ENCODE results near the gene FAM120A. TPM values are rescaled to one million over a fixed set of nuclear protein-coding genes. Genes with fewer than 3 reads are reported as not detected.

Gene FAM120A
- total RNA-seq, 1 experiment from 2014 or later, result 53.3 TPM

DNA sequence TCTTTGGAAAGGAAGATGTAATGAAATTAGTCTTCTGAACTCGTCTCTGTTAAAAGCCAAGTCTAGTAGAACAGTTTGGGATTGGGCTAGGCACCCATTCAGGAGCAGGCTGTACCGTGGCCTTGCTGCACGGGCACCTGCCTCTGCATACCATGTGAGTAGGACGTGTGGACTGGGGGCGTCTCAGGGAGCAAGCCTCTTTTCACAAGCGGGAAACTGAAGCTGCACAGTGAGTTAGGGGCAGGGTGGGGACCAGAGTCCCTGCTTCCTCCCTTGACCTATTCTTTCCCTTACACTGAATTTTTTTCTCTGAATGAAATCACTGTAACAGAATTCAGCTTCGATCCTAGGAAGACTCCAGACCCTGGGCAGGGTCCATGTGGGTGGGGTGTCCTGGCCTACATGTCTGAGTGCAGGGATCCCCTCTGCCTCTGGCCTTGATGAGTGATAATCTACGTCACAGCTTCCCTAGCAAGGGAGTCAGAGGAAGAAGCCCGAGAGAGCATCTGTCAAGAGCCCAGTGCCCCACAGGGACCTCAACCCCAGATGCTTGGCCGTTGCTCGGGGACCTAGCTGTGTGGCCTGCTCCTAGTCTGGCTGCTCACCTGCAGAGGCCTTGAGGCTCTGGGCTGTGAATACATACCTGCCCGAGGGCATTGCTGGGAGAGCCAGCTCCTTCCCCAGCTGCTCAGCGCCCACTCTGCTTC is 140.0 kb downstream of the FAM120A start:
- H3K4me3 Mint-ChIP-seq, result no peak overlapping the region
- no peak for ATAC-seq

DNA sequence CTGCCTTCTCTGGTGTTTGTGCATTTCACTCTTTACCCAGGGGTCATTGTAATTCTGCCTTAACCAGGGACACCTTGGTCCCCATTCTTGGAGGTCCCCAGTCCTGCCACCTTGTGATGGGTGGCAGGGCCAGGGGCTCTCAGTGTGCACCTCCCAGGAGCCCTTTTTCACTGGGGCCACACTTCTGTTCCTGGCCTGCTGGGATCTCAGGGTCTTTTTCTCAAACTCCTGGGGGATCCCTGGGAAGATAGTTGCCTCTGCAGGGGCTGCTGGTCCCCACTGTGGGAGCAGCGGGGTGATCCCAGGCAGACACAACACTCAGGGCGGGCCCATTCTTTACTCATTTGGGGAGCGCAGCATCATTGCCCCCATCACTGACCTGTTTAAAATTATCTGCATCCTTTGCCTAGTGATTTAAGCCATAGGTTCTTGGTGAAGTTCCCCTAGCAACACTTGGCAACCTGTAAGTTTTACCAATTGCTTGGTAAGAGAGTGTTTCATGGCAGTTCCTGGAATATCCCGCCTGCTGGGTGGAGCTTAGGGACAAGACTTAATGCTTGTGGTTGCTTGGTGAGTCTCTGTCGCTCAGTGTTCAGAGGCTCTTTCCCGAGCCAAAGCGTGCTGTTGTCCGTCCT is 140.6 kb downstream of the FAM120A start:
- Mint-ChIP-seq H3K9me3 (no peaks in the 10 kb centered on the region), H3K36me3 (no peaks in the 10 kb centered on the region), H3K27ac (peak overlapping the region; percentile 74), H3K4me3 (no peak overlapping the region), H3K27me3 (ENCODE audit: low read depth) (no peaks in the 10 kb centered on the region), H3K4me1 (peaks cover 39% of the 10 kb centered on the region)
- ChIA-PET POLR2A (interaction anchor here (0.6 to 0.8 kb wide), 3 partner anchors 16 to 1829 kb away, joined by 3 to 6 read pairs (median 6); no protein-coding TSS in a partner anchor), CTCF (interaction anchor here (0.7 to 3.4 kb wide), 22 partner anchors 10 to 1744 kb away, joined by 3 to 34 read pairs (median 4); partner anchors contain the start of gene FAM120AOS)
- no peak for DNase-seq (ENCODE audit: low spot score)
- TF ChIP-seq TCF7 (CRISPR knock-in tag; IDR thresholded peaks at IDR 0.05; ENCODE audit: low read depth), result no peak
- no peak for TF ChIP-seq NR3C1 (CRISPR knock-in tag; conservative IDR thresholded peaks at IDR 0.05; ENCODE audit: low read depth)
- no peak for TF ChIP-seq CREB1 (CRISPR knock-in tag; IDR thresholded peaks at IDR 0.05)
- TF ChIP-seq, protein P1, sequence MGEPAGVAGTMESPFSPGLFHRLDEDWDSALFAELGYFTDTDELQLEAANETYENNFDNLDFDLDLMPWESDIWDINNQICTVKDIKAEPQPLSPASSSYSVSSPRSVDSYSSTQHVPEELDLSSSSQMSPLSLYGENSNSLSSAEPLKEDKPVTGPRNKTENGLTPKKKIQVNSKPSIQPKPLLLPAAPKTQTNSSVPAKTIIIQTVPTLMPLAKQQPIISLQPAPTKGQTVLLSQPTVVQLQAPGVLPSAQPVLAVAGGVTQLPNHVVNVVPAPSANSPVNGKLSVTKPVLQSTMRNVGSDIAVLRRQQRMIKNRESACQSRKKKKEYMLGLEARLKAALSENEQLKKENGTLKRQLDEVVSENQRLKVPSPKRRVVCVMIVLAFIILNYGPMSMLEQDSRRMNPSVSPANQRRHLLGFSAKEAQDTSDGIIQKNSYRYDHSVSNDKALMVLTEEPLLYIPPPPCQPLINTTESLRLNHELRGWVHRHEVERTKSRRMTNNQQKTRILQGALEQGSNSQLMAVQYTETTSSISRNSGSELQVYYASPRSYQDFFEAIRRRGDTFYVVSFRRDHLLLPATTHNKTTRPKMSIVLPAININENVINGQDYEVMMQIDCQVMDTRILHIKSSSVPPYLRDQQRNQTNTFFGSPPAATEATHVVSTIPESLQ (CRISPR knock-in tag; IDR thresholded peaks at IDR 0.05), result no peak
- TF ChIP-seq, protein P2, sequence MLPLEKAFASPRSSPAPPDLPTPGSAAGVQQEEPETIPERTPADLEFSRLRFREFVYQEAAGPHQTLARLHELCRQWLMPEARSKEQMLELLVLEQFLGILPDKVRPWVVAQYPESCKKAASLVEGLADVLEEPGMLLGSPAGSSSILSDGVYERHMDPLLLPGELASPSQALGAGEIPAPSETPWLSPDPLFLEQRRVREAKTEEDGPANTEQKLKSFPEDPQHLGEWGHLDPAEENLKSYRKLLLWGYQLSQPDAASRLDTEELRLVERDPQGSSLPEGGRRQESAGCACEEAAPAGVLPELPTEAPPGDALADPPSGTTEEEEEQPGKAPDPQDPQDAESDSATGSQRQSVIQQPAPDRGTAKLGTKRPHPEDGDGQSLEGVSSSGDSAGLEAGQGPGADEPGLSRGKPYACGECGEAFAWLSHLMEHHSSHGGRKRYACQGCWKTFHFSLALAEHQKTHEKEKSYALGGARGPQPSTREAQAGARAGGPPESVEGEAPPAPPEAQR (CRISPR knock-in tag; IDR thresholded peaks at IDR 0.05), result no peak
- TF ChIP-seq ZNF416 (CRISPR knock-in tag; IDR thresholded peaks at IDR 0.05), result no peak
- TF ChIP-seq, protein P3, sequence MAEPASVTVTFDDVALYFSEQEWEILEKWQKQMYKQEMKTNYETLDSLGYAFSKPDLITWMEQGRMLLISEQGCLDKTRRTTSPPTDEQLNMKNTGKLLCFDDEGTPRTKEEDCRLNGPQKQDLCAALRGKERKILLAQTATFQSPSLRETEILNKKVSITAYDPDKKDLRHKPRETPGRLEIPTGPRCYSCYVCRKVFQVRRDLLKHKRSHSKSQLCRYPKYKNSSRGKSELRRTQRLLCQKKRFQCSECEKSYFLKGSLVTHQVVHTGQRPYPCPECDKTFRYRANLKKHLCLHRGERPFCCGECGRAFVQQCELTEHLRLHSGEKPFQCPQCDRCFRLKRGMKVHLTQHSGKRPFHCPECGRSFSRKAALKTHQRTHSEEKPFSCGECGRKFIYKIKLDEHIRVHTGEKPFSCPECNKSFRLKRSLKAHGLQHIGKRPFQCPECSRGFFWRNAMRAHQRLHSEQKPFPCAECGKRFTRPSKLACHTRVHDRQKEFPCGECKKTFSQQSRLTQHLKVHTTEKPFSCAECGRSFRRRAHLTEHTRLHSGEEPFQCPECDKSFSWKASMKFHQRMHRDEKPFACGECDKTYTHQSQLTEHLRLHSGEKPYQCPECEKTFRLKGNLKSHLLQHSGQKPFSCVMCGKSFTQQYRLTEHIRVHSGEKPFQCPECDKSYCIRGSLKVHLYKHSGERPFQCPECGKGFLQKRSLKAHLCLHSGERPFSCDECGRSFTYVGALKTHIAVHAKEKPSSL (CRISPR knock-in tag; conservative IDR thresholded peaks at IDR 0.05), result no peak
- no peak for TF ChIP-seq TEAD4 (CRISPR knock-in tag; IDR thresholded peaks at IDR 0.05)
- TF ChIP-seq, protein P4, sequence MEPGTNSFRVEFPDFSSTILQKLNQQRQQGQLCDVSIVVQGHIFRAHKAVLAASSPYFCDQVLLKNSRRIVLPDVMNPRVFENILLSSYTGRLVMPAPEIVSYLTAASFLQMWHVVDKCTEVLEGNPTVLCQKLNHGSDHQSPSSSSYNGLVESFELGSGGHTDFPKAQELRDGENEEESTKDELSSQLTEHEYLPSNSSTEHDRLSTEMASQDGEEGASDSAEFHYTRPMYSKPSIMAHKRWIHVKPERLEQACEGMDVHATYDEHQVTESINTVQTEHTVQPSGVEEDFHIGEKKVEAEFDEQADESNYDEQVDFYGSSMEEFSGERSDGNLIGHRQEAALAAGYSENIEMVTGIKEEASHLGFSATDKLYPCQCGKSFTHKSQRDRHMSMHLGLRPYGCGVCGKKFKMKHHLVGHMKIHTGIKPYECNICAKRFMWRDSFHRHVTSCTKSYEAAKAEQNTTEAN (CRISPR knock-in tag; IDR thresholded peaks at IDR 0.05), result no peak
- no peak for TF ChIP-seq FOXJ3 (CRISPR knock-in tag; IDR thresholded peaks at IDR 0.05; ENCODE audit: borderline replicate concordance)
- TF ChIP-seq, protein P5, sequence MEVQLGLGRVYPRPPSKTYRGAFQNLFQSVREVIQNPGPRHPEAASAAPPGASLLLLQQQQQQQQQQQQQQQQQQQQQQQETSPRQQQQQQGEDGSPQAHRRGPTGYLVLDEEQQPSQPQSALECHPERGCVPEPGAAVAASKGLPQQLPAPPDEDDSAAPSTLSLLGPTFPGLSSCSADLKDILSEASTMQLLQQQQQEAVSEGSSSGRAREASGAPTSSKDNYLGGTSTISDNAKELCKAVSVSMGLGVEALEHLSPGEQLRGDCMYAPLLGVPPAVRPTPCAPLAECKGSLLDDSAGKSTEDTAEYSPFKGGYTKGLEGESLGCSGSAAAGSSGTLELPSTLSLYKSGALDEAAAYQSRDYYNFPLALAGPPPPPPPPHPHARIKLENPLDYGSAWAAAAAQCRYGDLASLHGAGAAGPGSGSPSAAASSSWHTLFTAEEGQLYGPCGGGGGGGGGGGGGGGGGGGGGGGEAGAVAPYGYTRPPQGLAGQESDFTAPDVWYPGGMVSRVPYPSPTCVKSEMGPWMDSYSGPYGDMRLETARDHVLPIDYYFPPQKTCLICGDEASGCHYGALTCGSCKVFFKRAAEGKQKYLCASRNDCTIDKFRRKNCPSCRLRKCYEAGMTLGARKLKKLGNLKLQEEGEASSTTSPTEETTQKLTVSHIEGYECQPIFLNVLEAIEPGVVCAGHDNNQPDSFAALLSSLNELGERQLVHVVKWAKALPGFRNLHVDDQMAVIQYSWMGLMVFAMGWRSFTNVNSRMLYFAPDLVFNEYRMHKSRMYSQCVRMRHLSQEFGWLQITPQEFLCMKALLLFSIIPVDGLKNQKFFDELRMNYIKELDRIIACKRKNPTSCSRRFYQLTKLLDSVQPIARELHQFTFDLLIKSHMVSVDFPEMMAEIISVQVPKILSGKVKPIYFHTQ (CRISPR knock-in tag; IDR thresholded peaks at IDR 0.05), result no peak
- no peak for TF ChIP-seq ESRRA (CRISPR knock-in tag; IDR thresholded peaks at IDR 0.05; ENCODE audit: borderline replicate concordance)
- no peak for ATAC-seq

More for the DNA sequence above, 140.0 kb downstream of the FAM120A start:
- TF ChIP-seq TCF7 (CRISPR knock-in tag; IDR thresholded peaks at IDR 0.05; ENCODE audit: low read depth) (no peak), NR2C2 (CRISPR knock-in tag; IDR thresholded peaks at IDR 0.05) (no peak), TEAD1 (CRISPR knock-in tag; IDR thresholded peaks at IDR 0.05) (no peak), HMGA2 (CRISPR knock-in tag; IDR thresholded peaks at IDR 0.05) (no peak)
- Mint-ChIP-seq H3K27me3 (ENCODE audit: low read depth) (no peaks in the 10 kb centered on the region), H3K36me3 (no peaks in the 10 kb centered on the region), H3K27ac (peak overlapping the region; percentile 86; the same call in 1 of the 2 replicates), H3K4me1 (peaks cover 39% of the 10 kb centered on the region), H3K9me3 (no peaks in the 10 kb centered on the region)
- ChIA-PET POLR2A (no interaction called here), CTCF (interaction anchor here (1.4 to 3.4 kb wide), 4 partner anchors 17 to 289 kb away, joined by 3 to 34 read pairs (median 4); no protein-coding TSS in a partner anchor)
- DNase-seq (ENCODE audit: low spot score), result no peak

Data from WTC11 (cell line).